Stimulated activated effector memory CD8-positive, alpha-beta T cell treated with anti-CD3 and anti-CD28 coated beads, Interleukin-12 subunit alpha, Interleukin-12 subunit beta, amount 100 ng/mL, for 72 hours (primary cell): ENCODE results near the gene KRTAP5-4.
"Not testable (repeated sequence)": the region's sequence is repeated elsewhere in the genome, so short reads cannot be mapped to it uniquely, and the experiment has no call there.

Experiments used
- ATAC-seq: fragments of 150-1000 bp; cut with Tn5 transposase; 2 replicates; pipeline ENCODE4 v1.10.0; 2021
- DNase-seq, 2 donors: peaks; one replicate each; pipeline ENCODE4 v3.0.0; 2021 to 2022; ENCODE audit warnings: low spot score in 2 of 2
- H3K27ac Mint-ChIP-seq: one replicate; pipeline ENCODE4 v1.8.0; 2022; ENCODE audit warnings: mild to moderate bottlenecking, mixed read lengths
- H3K36me3 Mint-ChIP-seq: one replicate; pipeline ENCODE4 v1.8.0; 2022; ENCODE audit warnings: mild to moderate bottlenecking, mixed read lengths
- H3K4me1 Mint-ChIP-seq: one replicate; pipeline ENCODE4 v1.8.0; 2022; ENCODE audit warnings: mixed read lengths
- H3K4me3 Mint-ChIP-seq: one replicate; pipeline ENCODE4 v1.8.0; 2022; ENCODE audit warnings: mild to moderate bottlenecking, mixed read lengths
- H3K9me3 Mint-ChIP-seq: one replicate; pipeline ENCODE4 v1.8.0; 2022; ENCODE audit warnings: mixed read lengths

KRTAP5-4 gene

GRCh38 chr11:1656061-1656441, 34.1 kb upstream of the KRTAP5-4 start:
- Mint-ChIP-seq H3K36me3 (no peaks in the 10 kb centered on the region), H3K4me1 (peaks cover 8% of the 10 kb centered on the region), H3K9me3 (no peaks in the 10 kb centered on the region), H3K4me3 (no peak overlapping the region), H3K27ac (no peak overlapping the region)
- DNase-seq (no peak), ATAC-seq (no peak)

- Mint-ChIP-seq H3K36me3 (no peaks in the 10 kb centered on the region), H3K4me3 (no peak overlapping the region)
- ATAC-seq: no peak
Observed at GRCh38 chr11:1655168-1656060, 33.5 kb upstream of the KRTAP5-4 start.

GRCh38 chr11:1654388-1655167, 32.6 kb upstream of the KRTAP5-4 start:
- ATAC-seq (no peak), DNase-seq (no peak)
- Mint-ChIP-seq H3K9me3 (no peaks in the 10 kb centered on the region), H3K4me3 (no peak overlapping the region), H3K4me1 (no peaks in the 10 kb centered on the region), H3K27ac (no peak overlapping the region), H3K36me3 (no peaks in the 10 kb centered on the region)

More at GRCh38 chr11:1655168-1656060, 33.5 kb upstream of the KRTAP5-4 start:
- DNase-seq: no peak
- Mint-ChIP-seq H3K27ac (no peak overlapping the region), H3K9me3 (no peaks in the 10 kb centered on the region), H3K4me1 (peaks cover 7% of the 10 kb centered on the region)

- no peaks in the 10 kb centered on the region for H3K4me1 Mint-ChIP-seq
- H3K4me3 Mint-ChIP-seq: no peak overlapping the region
- H3K9me3 Mint-ChIP-seq: no peaks in the 10 kb centered on the region
- ATAC-seq (no peak), DNase-seq (no peak)
- no peaks in the 10 kb centered on the region for H3K36me3 Mint-ChIP-seq
- no peak overlapping the region for H3K27ac Mint-ChIP-seq
Observed at GRCh38 chr11:1653541-1654387, 31.8 kb upstream of the KRTAP5-4 start.

- H3K36me3 Mint-ChIP-seq: no peaks in the 10 kb centered on the region
- DNase-seq: peak; percentile 83 to 86
- no peaks in the 10 kb centered on the region for H3K9me3 Mint-ChIP-seq
- no peaks in the 10 kb centered on the region for H3K4me1 Mint-ChIP-seq
- peak; percentile 71 for ATAC-seq
- no peak overlapping the region for H3K4me3 Mint-ChIP-seq
- no peak overlapping the region for H3K27ac Mint-ChIP-seq
Observed at GRCh38 chr11:1652771-1653540, 31.0 kb upstream of the KRTAP5-4 start.

- Mint-ChIP-seq H3K4me3 (no peak overlapping the region), H3K4me1 (no peaks in the 10 kb centered on the region), H3K36me3 (no peaks in the 10 kb centered on the region), H3K9me3 (no peaks in the 10 kb centered on the region), H3K27ac (no peak overlapping the region)
- DNase-seq: no peak
- no peak for ATAC-seq
Observed at GRCh38 chr11:1652442-1652770, 30.5 kb upstream of the KRTAP5-4 start.

- no peak overlapping the region for H3K4me3 Mint-ChIP-seq
- H3K27ac Mint-ChIP-seq: no peak overlapping the region
- no peak for ATAC-seq
- no peaks in the 10 kb centered on the region for H3K9me3 Mint-ChIP-seq
- no peaks in the 10 kb centered on the region for H3K4me1 Mint-ChIP-seq
- H3K36me3 Mint-ChIP-seq: no peaks in the 10 kb centered on the region
- no peak for DNase-seq
Observed at GRCh38 chr11:1652026-1652425, 30.1 kb upstream of the KRTAP5-4 start.

GRCh38 chr11:1651411-1651980, 29.6 kb upstream of the KRTAP5-4 start:
- Mint-ChIP-seq H3K4me1 (no peaks in the 10 kb centered on the region), H3K9me3 (no peaks in the 10 kb centered on the region), H3K36me3 (no peaks in the 10 kb centered on the region), H3K27ac (no peak overlapping the region), H3K4me3 (no peak overlapping the region)
- ATAC-seq (no peak), DNase-seq (no peak)

GRCh38 chr11:1650918-1651262, 29.0 kb upstream of the KRTAP5-4 start:
- ATAC-seq (no peak), DNase-seq (no peak)
- Mint-ChIP-seq H3K36me3 (no peaks in the 10 kb centered on the region), H3K9me3 (no peaks in the 10 kb centered on the region), H3K4me3 (no peak overlapping the region), H3K27ac (no peak overlapping the region), H3K4me1 (no peaks in the 10 kb centered on the region)

- DNase-seq: no peak
- H3K4me3 Mint-ChIP-seq: no peak overlapping the region
- H3K36me3 Mint-ChIP-seq: no peaks in the 10 kb centered on the region
- ATAC-seq: no peak
- H3K27ac Mint-ChIP-seq: no peak overlapping the region
- no peaks in the 10 kb centered on the region for H3K4me1 Mint-ChIP-seq
- no peaks in the 10 kb centered on the region for H3K9me3 Mint-ChIP-seq
Observed at GRCh38 chr11:1650034-1650917, 28.3 kb upstream of the KRTAP5-4 start.

GRCh38 chr11:1648653-1649420, 26.9 kb upstream of the KRTAP5-4 start:
- H3K4me3 Mint-ChIP-seq: no peak overlapping the region
- H3K4me1 Mint-ChIP-seq: no peaks in the 10 kb centered on the region
- H3K27ac Mint-ChIP-seq: no peak overlapping the region
- no peaks in the 10 kb centered on the region for H3K36me3 Mint-ChIP-seq
- DNase-seq (no peak), ATAC-seq (no peak)
- no peaks in the 10 kb centered on the region for H3K9me3 Mint-ChIP-seq

- no peaks in the 10 kb centered on the region for H3K36me3 Mint-ChIP-seq
- DNase-seq (no peak), ATAC-seq (no peak)
- no peaks in the 10 kb centered on the region for H3K9me3 Mint-ChIP-seq
- no peak overlapping the region for H3K27ac Mint-ChIP-seq
- no peak overlapping the region for H3K4me3 Mint-ChIP-seq
- no peaks in the 10 kb centered on the region for H3K4me1 Mint-ChIP-seq
Observed at GRCh38 chr11:1647901-1648652, 26.1 kb upstream of the KRTAP5-4 start.

- not testable (repeated sequence) for ATAC-seq, DNase-seq, H3K27ac Mint-ChIP-seq, H3K4me1 Mint-ChIP-seq, H3K9me3 Mint-ChIP-seq, H3K4me3 Mint-ChIP-seq, H3K36me3 Mint-ChIP-seq
Observed at GRCh38 chr11:1646540-1646939, 24.6 kb upstream of the KRTAP5-4 start.
